HEK293T (cell line): ENCODE measurements around the gene C4orf46.

ENCODE experiments used
- ARNT ChIP-seq: fragments of 450-650 bp; IDR thresholded peaks from 2 replicates; pipeline ENCODE4 v1.6.1; 2017; ENCODE audit warnings: mild to moderate bottlenecking
- ELF4 ChIP-seq: fragments of 450-650 bp; IDR thresholded peaks from 2 replicates; pipeline ENCODE4 v1.6.1; 2017; ENCODE audit warnings: antibody characterized with exemption
- FOXA1 ChIP-seq: fragments of 450-650 bp; IDR thresholded peaks from 2 replicates; pipeline ENCODE4 v1.6.1; 2016; ENCODE audit warnings: mild to moderate bottlenecking
- FOXK2 ChIP-seq: fragments of 450-650 bp; IDR thresholded peaks from 2 replicates; pipeline ENCODE4 v1.6.1; 2016; ENCODE audit warnings: mild to moderate bottlenecking
- FOXM1 ChIP-seq: fragments of 450-650 bp; IDR thresholded peaks from 2 replicates; pipeline ENCODE4 v1.6.1; 2017; ENCODE audit warnings: mild to moderate bottlenecking, borderline replicate concordance
- NFRKB ChIP-seq: fragments of 450-650 bp; IDR thresholded peaks from 2 replicates; pipeline ENCODE4 v1.6.1; 2016; ENCODE audit warnings: mild to moderate bottlenecking, moderate library complexity
- PKNOX1 ChIP-seq: fragments of 450-650 bp; IDR thresholded peaks from 2 replicates; pipeline ENCODE4 v1.6.1; 2016
- SUZ12 ChIP-seq: fragments of 450-650 bp; IDR thresholded peaks from 2 replicates; pipeline ENCODE4 v1.6.1; 2016; ENCODE audit warnings: mild to moderate bottlenecking
- TARDBP ChIP-seq: fragments of 450-650 bp; IDR thresholded peaks from 2 replicates; pipeline ENCODE4 v1.6.1; 2016

- no peak for TF ChIP-seq ELF4
- TF ChIP-seq PKNOX1, result no peak
- TF ChIP-seq ARNT, result no peak
- TF ChIP-seq TARDBP, result no peak
- no peak for TF ChIP-seq SUZ12
- no peak for TF ChIP-seq FOXA1
- TF ChIP-seq FOXK2, result no peak
- no peak for TF ChIP-seq FOXM1
- no peak for TF ChIP-seq NFRKB
These were observed 44.1 kb upstream of the C4orf46 start for GRCh38 chr4:158715802-158716201.
